ENCODE results near the gene PTK6.

GRCh38 chr20:63493563-63494020 is 43.6 kb downstream of the PTK6 start:
- TF ChIP-seq POLR2A (IDR thresholded peaks at IDR 0.05; ENCODE audit: low read depth, low read length): no peak
- no peak for TF ChIP-seq POLR2AphosphoS5 (IDR thresholded peaks at IDR 0.05; ENCODE audit: low read depth, low read length)
- no peak for TF ChIP-seq TAF1 (IDR thresholded peaks at IDR 0.05; ENCODE audit: low read depth, low read length)
- TF ChIP-seq SPI1 (IDR thresholded peaks at IDR 0.05; ENCODE audit: low read depth, low read length): no peak
- TF ChIP-seq POU2F2 (IDR thresholded peaks at IDR 0.05; ENCODE audit: low read depth, low read length): no peak
- no peak for TF ChIP-seq PAX5 (IDR thresholded peaks at IDR 0.05; ENCODE audit: insufficient read depth, low read length, severe bottlenecking)
